Mucosa of descending colon (tissue), 3 donors: ENCODE measurements around the gene PSMD2. TPM values are rescaled to one million over a fixed set of nuclear protein-coding genes. Genes with fewer than 3 reads are reported as not detected.
A peak's percentile ranks its signal among the peaks of the same experiment; 100 is the strongest.
"Not testable (repeated sequence)": the region's sequence is repeated elsewhere in the genome, so short reads cannot be mapped to it uniquely, and the experiment has no call there.

Experiments used
- ATAC-seq: fragments of 200-7000 bp; cut with Tn5 transposase; one replicate; pipeline ENCODE4 v1.9.1; 2020; ENCODE audit warnings: mild to moderate bottlenecking, moderate library complexity
- DNase-seq, 3 donors: peaks; one replicate each; pipeline ENCODE4 v3.0.0-alpha.2; 2020
- H3K36me3 ChIP-seq: fragments of 200-600 bp; one replicate; pipeline ENCODE4 v1.8.0; 2021; ENCODE audit warnings: low read depth, mild to moderate bottlenecking
- H3K4me1 ChIP-seq: fragments of 200-600 bp; one replicate; pipeline ENCODE4 v1.8.0; 2021; ENCODE audit warnings: low read depth, mild to moderate bottlenecking
- H3K4me3 ChIP-seq: fragments of 200-600 bp; one replicate; pipeline ENCODE4 v1.8.0; 2021; ENCODE audit warnings: mild to moderate bottlenecking
- H3K9me3 ChIP-seq: fragments of 200-600 bp; one replicate; pipeline ENCODE4 v1.8.0; 2021; ENCODE audit warnings: mild to moderate bottlenecking
- intact Hi-C, 2 donors: fragments of 100-400 bp; cut with DNase I in 1 of 2; cut with micrococcal nuclease in 1 of 2; formaldehyde crosslinking; loops; one replicate each; pipeline versions ENCODE4 v1.11.0 to v1.11.1; 2022; cut with DNase I, micrococcal nuclease
- total RNA-seq, 3 donors: library from RNA; stranded (reverse); fragmentation: NEBNext Ultra II Directional in 2 of 3; extraction: Animal tissue kit (Norgen Biotek cat#: 25700) in 2 of 3; gene quantifications; one replicate each; pipeline versions ENCODE4 v1.2.1 to v1.2.4, GENCODE V29; 2021 to 2023
- TF ChIP-seq, protein P1 (sequence below): fragments of 200-600 bp; IDR thresholded peaks from one replicate; pipeline ENCODE4 v1.8.0; 2022; ENCODE audit warnings: antibody characterized with exemption, mild to moderate bottlenecking
- donor health status: DM: no; HTN: no; CAD: no; lungs with moderate emphysema.
- donor health status: DM: no; HTN: no; CAD: no.
- donor health status: DM: no; HTN: yes; CAD: no.

The PSMD2 gene
- total RNA-seq, 3 donors from 2014 or later, result 160 to 223 (median 176) TPM

GRCh38 chr3:184261270-184261853, 37.7 kb upstream of the PSMD2 start, which contains the start of gene CAMK2N2:
CAMK2N2 (minus strand) TSS chr3:184261553; CDS start chr3:184261285, 268 bp downstream.
- no peaks in the 10 kb centered on the region for H3K9me3 ChIP-seq
- H3K4me3 ChIP-seq, result no peak within 1 kb of the TSS
- TF ChIP-seq, protein P1, sequence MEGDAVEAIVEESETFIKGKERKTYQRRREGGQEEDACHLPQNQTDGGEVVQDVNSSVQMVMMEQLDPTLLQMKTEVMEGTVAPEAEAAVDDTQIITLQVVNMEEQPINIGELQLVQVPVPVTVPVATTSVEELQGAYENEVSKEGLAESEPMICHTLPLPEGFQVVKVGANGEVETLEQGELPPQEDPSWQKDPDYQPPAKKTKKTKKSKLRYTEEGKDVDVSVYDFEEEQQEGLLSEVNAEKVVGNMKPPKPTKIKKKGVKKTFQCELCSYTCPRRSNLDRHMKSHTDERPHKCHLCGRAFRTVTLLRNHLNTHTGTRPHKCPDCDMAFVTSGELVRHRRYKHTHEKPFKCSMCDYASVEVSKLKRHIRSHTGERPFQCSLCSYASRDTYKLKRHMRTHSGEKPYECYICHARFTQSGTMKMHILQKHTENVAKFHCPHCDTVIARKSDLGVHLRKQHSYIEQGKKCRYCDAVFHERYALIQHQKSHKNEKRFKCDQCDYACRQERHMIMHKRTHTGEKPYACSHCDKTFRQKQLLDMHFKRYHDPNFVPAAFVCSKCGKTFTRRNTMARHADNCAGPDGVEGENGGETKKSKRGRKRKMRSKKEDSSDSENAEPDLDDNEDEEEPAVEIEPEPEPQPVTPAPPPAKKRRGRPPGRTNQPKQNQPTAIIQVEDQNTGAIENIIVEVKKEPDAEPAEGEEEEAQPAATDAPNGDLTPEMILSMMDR, result no peak
- no peaks in the 10 kb centered on the region for H3K36me3 ChIP-seq
- DNase-seq (peak in 2 of 3 donors; percentile 47 to 70), ATAC-seq (peak; percentile 77)
- H3K4me1 ChIP-seq, result peaks cover 23% of the 10 kb centered on the region
- intact Hi-C loops, result no loop called here

DNA sequence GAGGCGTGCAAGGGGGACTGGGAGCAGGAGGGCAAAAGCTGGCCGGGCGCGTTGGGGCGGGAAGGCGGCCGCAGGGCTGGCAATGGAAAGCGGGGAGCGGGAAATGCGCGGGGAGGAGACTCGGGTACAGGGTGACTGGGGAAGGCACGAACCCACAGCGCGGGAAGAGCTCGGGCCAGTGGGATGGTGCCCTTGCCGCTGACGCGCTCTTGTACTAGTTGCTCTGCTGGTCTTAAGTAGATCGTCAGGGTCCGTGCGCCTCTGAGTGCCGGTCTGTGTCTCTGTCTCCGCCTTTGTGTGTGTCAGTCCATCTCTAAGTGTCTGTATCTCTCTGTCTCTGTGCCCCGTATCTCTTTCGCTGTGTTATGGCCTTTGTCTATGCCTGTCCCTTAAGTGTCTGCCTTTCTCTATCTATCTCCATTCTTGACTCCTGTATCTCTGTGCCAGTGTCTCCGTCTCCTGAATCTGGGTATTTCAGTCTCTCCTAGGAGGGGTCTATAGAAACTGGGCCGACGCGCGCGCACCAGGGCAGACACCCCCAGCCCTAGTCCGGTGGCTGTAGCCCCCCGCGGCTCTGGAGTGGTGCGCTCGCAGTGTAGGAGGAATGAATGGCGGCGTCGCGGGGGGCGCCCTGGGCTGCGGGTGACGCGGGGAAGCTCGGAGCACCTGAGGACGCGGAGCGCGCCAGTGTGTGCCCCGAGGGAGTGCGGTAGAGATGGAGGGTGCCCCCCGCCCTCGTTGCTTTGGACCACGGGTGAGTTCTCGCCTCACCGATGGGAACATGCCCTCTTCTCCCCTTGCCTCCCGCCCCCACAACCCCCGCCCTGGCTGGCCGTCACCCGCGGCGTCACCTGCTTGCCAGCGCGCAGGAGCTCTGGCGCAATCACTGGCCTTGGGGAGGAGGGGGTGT, 36.9 kb upstream of the PSMD2 start:
- ATAC-seq (peak; percentile 27), DNase-seq (no peak)
- Histone ChIP-seq H3K9me3 (no peaks in the 10 kb centered on the region), H3K4me3 (no peak overlapping the region), H3K36me3 (no peaks in the 10 kb centered on the region), H3K4me1 (peaks cover 23% of the 10 kb centered on the region)
- TF ChIP-seq, protein P1, result no peak
- intact Hi-C loops, result no loop called here

DNA sequence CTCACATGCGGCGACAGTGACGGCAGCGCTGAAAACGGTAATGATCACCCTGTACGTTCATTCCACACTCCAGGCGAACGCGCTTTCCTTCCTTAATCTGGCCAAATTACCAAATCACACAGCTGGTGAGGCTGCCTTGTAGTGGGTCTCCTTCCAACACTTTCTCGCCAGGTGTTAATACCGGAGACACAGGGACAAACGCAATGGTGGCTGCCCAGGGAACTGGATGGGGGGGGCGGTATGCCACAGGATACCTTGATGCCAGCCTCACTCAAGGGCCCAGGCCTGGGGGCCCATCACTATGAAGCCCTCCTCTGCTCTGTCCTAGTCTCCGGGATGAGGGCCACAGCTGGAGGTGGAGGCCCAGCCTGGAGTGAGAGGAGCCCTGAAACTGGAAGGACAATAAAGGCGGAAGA, 36.3 kb upstream of the PSMD2 start:
- no peaks in the 10 kb centered on the region for H3K9me3 ChIP-seq
- H3K4me1 ChIP-seq, result peaks cover 23% of the 10 kb centered on the region
- intact Hi-C loops, result no loop called here
- ATAC-seq (no peak), DNase-seq (no peak)
- TF ChIP-seq, protein P1, result no peak
- no peak overlapping the region for H3K4me3 ChIP-seq
- H3K36me3 ChIP-seq, result no peaks in the 10 kb centered on the region

DNA sequence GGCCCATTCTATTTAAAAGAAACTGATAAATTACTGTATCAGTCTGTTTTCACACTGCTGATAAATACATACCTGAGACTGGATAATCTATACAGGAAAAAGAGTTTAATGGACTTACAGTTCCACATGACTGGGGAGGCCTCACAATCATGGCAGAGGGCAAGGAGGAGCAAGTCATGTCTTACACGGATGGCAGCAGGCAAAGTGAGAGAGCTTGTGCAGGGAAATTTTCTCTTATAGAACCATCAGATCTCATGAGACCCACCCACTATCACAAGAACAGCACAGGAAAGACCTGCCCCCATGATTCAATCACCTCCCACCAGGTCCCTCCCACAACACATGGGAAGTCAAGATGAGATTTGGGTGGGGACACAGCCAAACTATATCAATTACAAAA, 31.8 kb upstream of the PSMD2 start:
- H3K9me3 ChIP-seq, DNase-seq, H3K36me3 ChIP-seq, H3K4me3 ChIP-seq, intact Hi-C loops, H3K4me1 ChIP-seq, ATAC-seq: not testable (repeated sequence)

GRCh38 chr3:184272269-184272668, 26.8 kb upstream of the PSMD2 start:
- Histone ChIP-seq H3K4me3 (no peak overlapping the region), H3K4me1 (no peaks in the 10 kb centered on the region), H3K36me3 (no peaks in the 10 kb centered on the region), H3K9me3 (no peaks in the 10 kb centered on the region)
- no peak for ATAC-seq
- TF ChIP-seq, protein P1, result no peak
- no peak for DNase-seq
- intact Hi-C loops, result no loop called here

GRCh38 chr3:184275381-184275701, 23.7 kb upstream of the PSMD2 start:
- intact Hi-C loops, result no loop called here
- no peaks in the 10 kb centered on the region for H3K9me3 ChIP-seq
- TF ChIP-seq, protein P1, result no peak
- H3K4me1 ChIP-seq, result no peaks in the 10 kb centered on the region
- H3K4me3 ChIP-seq, result no peak overlapping the region
- no peaks in the 10 kb centered on the region for H3K36me3 ChIP-seq
- DNase-seq (no peak), ATAC-seq (no peak)
